ENCODE data around the gene MIEN1. TPM values are rescaled to one million over a fixed set of nuclear protein-coding genes. Genes with fewer than 3 reads are reported as not detected.
A peak's percentile ranks its signal among the peaks of the same experiment; 100 is the strongest.

MIEN1 gene
- total and polyA plus RNA-seq, 2 donors (not counting 1 experiment from before 2014, with no cell fraction given): 41.1 to 63.2 TPM

DNA sequence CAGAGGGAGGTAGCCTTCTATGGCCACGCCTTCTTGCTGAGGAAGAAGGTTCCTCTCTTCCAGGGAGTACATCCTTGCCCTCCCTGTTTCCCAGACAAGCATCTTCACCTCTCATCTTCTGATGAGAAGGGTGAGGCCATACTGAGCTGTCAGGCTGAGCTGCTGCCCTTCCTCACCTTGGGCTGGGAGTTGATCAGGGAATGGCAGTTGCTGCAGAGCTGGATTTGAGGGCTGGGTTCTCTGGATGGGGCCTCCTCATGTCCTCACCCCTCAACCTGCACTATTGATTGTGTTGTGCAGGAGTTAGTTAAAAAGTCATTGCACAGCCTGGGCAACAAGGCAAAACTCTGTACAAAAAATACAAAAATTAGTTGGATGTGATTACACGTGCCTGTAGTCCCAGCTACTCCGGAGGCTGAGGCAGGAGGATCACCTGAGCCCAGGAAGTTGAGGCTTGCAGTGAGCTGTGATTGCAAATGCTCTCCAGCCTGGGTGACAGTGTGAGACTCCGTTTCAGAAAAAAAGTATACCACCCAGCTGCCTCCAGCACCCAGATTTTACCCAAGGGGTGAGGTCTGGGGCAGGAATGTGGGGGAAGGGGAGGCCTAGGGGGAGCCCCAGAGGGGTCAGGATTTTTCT is 28.4 kb downstream of the MIEN1 start:
- POLR2A ChIA-PET: no interaction called here
- Histone ChIP-seq H3K36me3 (replicated peaks in 1 of 2; ENCODE audit: control extremely low read depth in 1 of 2, control insufficient read depth in 1 of 2, extremely low read depth in 1 of 2, insufficient read depth in 2 of 2, low read length in 1 of 2) (no peaks in the 10 kb centered on the region), H3K4me3 (ENCODE audit: control extremely low read depth in 1 of 5, extremely low read depth in 1 of 5, insufficient read depth in 1 of 5, low read depth in 2 of 5, low read length in 4 of 5) (no peak overlapping the region), H3K9ac (ENCODE audit: low read length) (no peak overlapping the region), H4K20me1 (ENCODE audit: control insufficient read depth, insufficient read depth, low read length, poor library complexity, severe bottlenecking) (no peaks in the 10 kb centered on the region), H2AFZ (ENCODE audit: insufficient read depth, low read depth, low read length, poor library complexity, severe bottlenecking) (no peak overlapping the region), H3K27me3 (replicated peaks in 1 of 4; ENCODE audit: control extremely low read depth in 1 of 4, control insufficient read depth in 3 of 4, insufficient read depth in 4 of 4, low read length in 3 of 4) (peaks cover 0 to 33% (median 17%) of the 10 kb centered on the region in 4 experiments), H3K79me2 (ENCODE audit: control insufficient read depth, insufficient read depth, low read length) (no peaks in the 10 kb centered on the region), H3K4me2 (replicated peaks; ENCODE audit: low read depth, low read length, poor library complexity, severe bottlenecking) (no peak overlapping the region), H3K27ac (ENCODE audit: low read length in 2 of 2) (no peak overlapping the region), H3K9me3 (ENCODE audit: control extremely low read depth in 1 of 3, control insufficient read depth in 2 of 3, insufficient read depth in 1 of 3, low read length in 2 of 3) (peaks cover 0 to 4% (median 0%) of the 10 kb centered on the region in 3 donors), H3K4me1 (ENCODE audit: control insufficient read depth in 2 of 2, insufficient read depth in 2 of 2, low read length in 2 of 2) (peaks cover 10 to 18% of the 10 kb centered on the region in 2 donors)
- ATAC-seq (ENCODE audit: low read depth) (no peak), DNase-seq (no peak)
- Mint-ChIP-seq H3K9me3 (ENCODE audit: insufficient read depth) (no peaks in the 10 kb centered on the region), H3K4me1 (peaks cover 13% of the 10 kb centered on the region), H3K27me3 (peaks cover 33% of the 10 kb centered on the region), H3K4me3 (no peak overlapping the region), H3K27ac (no peak overlapping the region)
- TF ChIP-seq, protein P1, sequence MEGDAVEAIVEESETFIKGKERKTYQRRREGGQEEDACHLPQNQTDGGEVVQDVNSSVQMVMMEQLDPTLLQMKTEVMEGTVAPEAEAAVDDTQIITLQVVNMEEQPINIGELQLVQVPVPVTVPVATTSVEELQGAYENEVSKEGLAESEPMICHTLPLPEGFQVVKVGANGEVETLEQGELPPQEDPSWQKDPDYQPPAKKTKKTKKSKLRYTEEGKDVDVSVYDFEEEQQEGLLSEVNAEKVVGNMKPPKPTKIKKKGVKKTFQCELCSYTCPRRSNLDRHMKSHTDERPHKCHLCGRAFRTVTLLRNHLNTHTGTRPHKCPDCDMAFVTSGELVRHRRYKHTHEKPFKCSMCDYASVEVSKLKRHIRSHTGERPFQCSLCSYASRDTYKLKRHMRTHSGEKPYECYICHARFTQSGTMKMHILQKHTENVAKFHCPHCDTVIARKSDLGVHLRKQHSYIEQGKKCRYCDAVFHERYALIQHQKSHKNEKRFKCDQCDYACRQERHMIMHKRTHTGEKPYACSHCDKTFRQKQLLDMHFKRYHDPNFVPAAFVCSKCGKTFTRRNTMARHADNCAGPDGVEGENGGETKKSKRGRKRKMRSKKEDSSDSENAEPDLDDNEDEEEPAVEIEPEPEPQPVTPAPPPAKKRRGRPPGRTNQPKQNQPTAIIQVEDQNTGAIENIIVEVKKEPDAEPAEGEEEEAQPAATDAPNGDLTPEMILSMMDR (IDR thresholded peaks at IDR 0.05): no peak
- no peak for TF ChIP-seq EZH2 (IDR thresholded peaks at IDR 0.05; ENCODE audit: borderline replicate concordance, insufficient read depth, low read depth, low read length, poor library complexity, severe bottlenecking)
- CTCF ChIA-PET: no interaction called here
- no CpG with 5 or more reads among the region's 4 CpGs for WGBS (ENCODE audit: insufficient coverage)
- intact Hi-C loops (cut with micrococcal nuclease): no loop called here

DNA sequence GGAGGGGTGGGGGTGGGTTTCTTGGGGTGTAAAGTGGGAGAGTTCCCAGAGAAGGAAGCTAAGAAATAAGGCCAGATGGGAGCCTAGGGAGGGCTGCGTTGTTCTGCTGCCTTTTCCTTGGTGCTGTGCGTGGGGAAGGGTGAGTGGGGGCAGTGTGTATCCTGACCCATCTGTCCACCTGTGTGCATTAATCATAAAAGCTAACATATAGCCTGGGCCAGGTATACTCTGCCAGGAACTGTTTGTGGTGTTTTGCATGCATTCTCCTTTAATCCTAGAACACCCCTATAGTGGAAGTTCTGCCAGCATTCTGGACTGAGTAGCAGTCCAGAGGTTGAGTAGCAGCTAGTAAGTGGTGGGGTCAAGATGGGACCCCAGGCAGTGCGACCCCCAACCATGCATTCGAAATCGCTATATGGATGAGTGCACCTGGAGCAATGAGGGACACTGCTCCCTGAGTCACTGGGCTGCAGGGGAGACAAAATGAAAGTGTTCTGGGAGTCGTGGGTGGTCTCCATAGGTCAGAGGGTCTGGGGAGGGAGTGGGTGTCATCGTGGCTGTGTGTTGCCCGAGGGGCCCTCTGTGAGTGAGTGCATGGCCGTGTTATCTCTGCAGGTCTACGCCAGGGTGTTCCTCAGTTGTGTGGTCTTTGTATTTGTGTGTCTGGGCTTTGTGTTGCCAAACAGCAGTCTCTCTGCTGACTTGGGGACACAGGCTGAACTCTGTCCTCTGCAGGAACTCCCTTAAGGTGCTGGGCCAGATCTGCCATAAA is 29.1 kb downstream of the MIEN1 start:
- H3K27me3 ChIP-seq (replicated peaks in 1 of 4; ENCODE audit: control extremely low read depth in 1 of 4, control insufficient read depth in 3 of 4, insufficient read depth in 4 of 4, low read length in 3 of 4): peaks cover 0 to 33% (median 17%) of the 10 kb centered on the region in 4 experiments
- TF ChIP-seq, protein P1 (IDR thresholded peaks at IDR 0.05): no peak
- no peak for TF ChIP-seq EZH2 (IDR thresholded peaks at IDR 0.05; ENCODE audit: borderline replicate concordance, insufficient read depth, low read depth, low read length, poor library complexity, severe bottlenecking)
- no peak overlapping the region for H3K27ac ChIP-seq (ENCODE audit: low read length in 2 of 2)
- no peaks in the 10 kb centered on the region for H4K20me1 ChIP-seq (ENCODE audit: control insufficient read depth, insufficient read depth, low read length, poor library complexity, severe bottlenecking)
- WGBS (ENCODE audit: insufficient coverage): 72% methylated on average over 8 of the region's 10 CpGs
- H3K9ac ChIP-seq (ENCODE audit: low read length): no peak overlapping the region
- H3K4me3 ChIP-seq (ENCODE audit: control extremely low read depth in 1 of 5, extremely low read depth in 1 of 5, insufficient read depth in 1 of 5, low read depth in 2 of 5, low read length in 4 of 5): no peak overlapping the region
- no peak overlapping the region for H2AFZ ChIP-seq (ENCODE audit: insufficient read depth, low read depth, low read length, poor library complexity, severe bottlenecking)
- peaks cover 33% of the 10 kb centered on the region for H3K27me3 Mint-ChIP-seq
- peak overlapping the region; percentile 37 for H3K4me3 Mint-ChIP-seq
- ATAC-seq (ENCODE audit: low read depth) (no peak), DNase-seq (no peak)
- H3K9me3 Mint-ChIP-seq (ENCODE audit: insufficient read depth): no peaks in the 10 kb centered on the region
- ChIA-PET POLR2A (no interaction called here), CTCF (interaction anchor here (0.9 to 1.1 kb wide), 2 partner anchors 19 to 69 kb away, joined by 3 read pairs; no protein-coding TSS in a partner anchor)
- H3K79me2 ChIP-seq (ENCODE audit: control insufficient read depth, insufficient read depth, low read length): no peaks in the 10 kb centered on the region
- H3K36me3 ChIP-seq (replicated peaks in 1 of 2; ENCODE audit: control extremely low read depth in 1 of 2, control insufficient read depth in 1 of 2, extremely low read depth in 1 of 2, insufficient read depth in 2 of 2, low read length in 1 of 2): no peaks in the 10 kb centered on the region
- intact Hi-C loops (cut with micrococcal nuclease): no loop called here
- peaks cover 6 to 17% of the 10 kb centered on the region in 2 donors for H3K4me1 ChIP-seq (ENCODE audit: control insufficient read depth in 2 of 2, insufficient read depth in 2 of 2, low read length in 2 of 2)
- H3K27ac Mint-ChIP-seq: no peak overlapping the region
- H3K4me1 Mint-ChIP-seq: peaks cover 11% of the 10 kb centered on the region
- peaks cover 0 to 4% (median 0%) of the 10 kb centered on the region in 3 donors for H3K9me3 ChIP-seq (ENCODE audit: control extremely low read depth in 1 of 3, control insufficient read depth in 2 of 3, insufficient read depth in 1 of 3, low read length in 2 of 3)
- H3K4me2 ChIP-seq (replicated peaks; ENCODE audit: low read depth, low read length, poor library complexity, severe bottlenecking): peak overlapping the region; percentile 58
